ENCODE measurements around the gene LMO2. TPM values are rescaled to one million over a fixed set of nuclear protein-coding genes. Genes with fewer than 3 reads are reported as not detected.

The LMO2 gene
- total RNA-seq, 2 donors from 2014 or later: 1.1 to 1.2 TPM

- no peaks in the 10 kb centered on the region for H3K36me3 Mint-ChIP-seq (ENCODE audit: low read depth)
- Histone ChIP-seq H3K9ac (ENCODE audit: extremely low read depth, low read length, poor library complexity, severe bottlenecking) (no peak overlapping the region), H3K27me3 (ENCODE audit: control insufficient read depth, insufficient read depth, low read length, poor library complexity, severe bottlenecking) (peaks cover 25% of the 10 kb centered on the region), H3K4me1 (ENCODE audit: control insufficient read depth, insufficient read depth, low read length) (peaks cover under 1% of the 10 kb centered on the region), H3K4me3 (ENCODE audit: low read length) (no peak overlapping the region), H3K27ac (ENCODE audit: low read depth, low read length) (no peak overlapping the region), H3K36me3 (ENCODE audit: control insufficient read depth, insufficient read depth, low read length) (no peaks in the 10 kb centered on the region), H3K9me3 (ENCODE audit: control insufficient read depth, low read length) (no peaks in the 10 kb centered on the region)
- no peaks in the 10 kb centered on the region for H3K9me3 Mint-ChIP-seq
- peaks cover 3% of the 10 kb centered on the region for H3K4me1 Mint-ChIP-seq
- H3K27ac Mint-ChIP-seq: no peak overlapping the region
- 79 to 80% methylated on average over 4 to 6 of the region's 6 CpGs for WGBS, 2 experiments (ENCODE audit: insufficient coverage in 1 of 2, insufficient read length in 1 of 2)
- H3K27me3 Mint-ChIP-seq (ENCODE audit: insufficient read depth): peaks cover 17% of the 10 kb centered on the region
- H3K4me3 Mint-ChIP-seq: no peak overlapping the region
- no peak for TF ChIP-seq CTCF (conservative IDR thresholded peaks at IDR 0.05)
- no peak for DNase-seq
These were observed 30.5 kb downstream of the LMO2 start for GRCh38 chr11:33861386-33861785.

- DNase-seq: no peak
- no peaks in the 10 kb centered on the region for H3K36me3 Mint-ChIP-seq (ENCODE audit: low read depth)
- Histone ChIP-seq H3K4me1 (ENCODE audit: control insufficient read depth, insufficient read depth, low read length) (peaks cover 5% of the 10 kb centered on the region), H3K27ac (ENCODE audit: low read depth, low read length) (no peak overlapping the region), H3K27me3 (ENCODE audit: control insufficient read depth, insufficient read depth, low read length, poor library complexity, severe bottlenecking) (peaks cover 20% of the 10 kb centered on the region), H3K9ac (ENCODE audit: extremely low read depth, low read length, poor library complexity, severe bottlenecking) (no peak overlapping the region), H3K4me3 (ENCODE audit: low read length) (no peak overlapping the region), H3K9me3 (ENCODE audit: control insufficient read depth, low read length) (no peaks in the 10 kb centered on the region), H3K36me3 (ENCODE audit: control insufficient read depth, insufficient read depth, low read length) (no peaks in the 10 kb centered on the region)
- no peak overlapping the region for H3K4me3 Mint-ChIP-seq
- TF ChIP-seq CTCF (conservative IDR thresholded peaks at IDR 0.05): no peak
- H3K4me1 Mint-ChIP-seq: peaks cover 7% of the 10 kb centered on the region
- WGBS, 2 experiments (ENCODE audit: insufficient coverage in 1 of 2, insufficient read length in 1 of 2): 85 to 92% methylated on average over 3 to 5 of the region's 5 CpGs
- no peak overlapping the region for H3K27ac Mint-ChIP-seq
- H3K27me3 Mint-ChIP-seq (ENCODE audit: insufficient read depth): peaks cover 12% of the 10 kb centered on the region
- no peaks in the 10 kb centered on the region for H3K9me3 Mint-ChIP-seq
These were observed 30.9 kb downstream of the LMO2 start for GRCh38 chr11:33860926-33861325.

- Mint-ChIP-seq H3K9me3 (no peaks in the 10 kb centered on the region), H3K36me3 (ENCODE audit: low read depth) (no peaks in the 10 kb centered on the region), H3K4me3 (no peak overlapping the region), H3K27ac (no peak overlapping the region), H3K27me3 (ENCODE audit: insufficient read depth) (peaks cover 2% of the 10 kb centered on the region), H3K4me1 (peaks cover 12% of the 10 kb centered on the region)
- no peak for TF ChIP-seq CTCF (conservative IDR thresholded peaks at IDR 0.05)
- WGBS, 2 experiments (ENCODE audit: insufficient coverage in 1 of 2, insufficient read length in 1 of 2): 93 to 97% methylated on average over 14 to 16 of the region's 16 CpGs
- Histone ChIP-seq H3K27ac (ENCODE audit: low read depth, low read length) (no peak overlapping the region), H3K4me1 (ENCODE audit: control insufficient read depth, insufficient read depth, low read length) (peaks cover 8% of the 10 kb centered on the region), H3K4me3 (ENCODE audit: low read length) (no peak overlapping the region), H3K9me3 (ENCODE audit: control insufficient read depth, low read length) (no peaks in the 10 kb centered on the region), H3K27me3 (ENCODE audit: control insufficient read depth, insufficient read depth, low read length, poor library complexity, severe bottlenecking) (peaks cover 7% of the 10 kb centered on the region), H3K36me3 (ENCODE audit: control insufficient read depth, insufficient read depth, low read length) (no peaks in the 10 kb centered on the region), H3K9ac (ENCODE audit: extremely low read depth, low read length, poor library complexity, severe bottlenecking) (no peak overlapping the region)
- DNase-seq: no peak
These were observed 32.6 kb downstream of the LMO2 start for GRCh38 chr11:33859306-33859705.
